ENCODE results near the gene RIC3.

DNA sequence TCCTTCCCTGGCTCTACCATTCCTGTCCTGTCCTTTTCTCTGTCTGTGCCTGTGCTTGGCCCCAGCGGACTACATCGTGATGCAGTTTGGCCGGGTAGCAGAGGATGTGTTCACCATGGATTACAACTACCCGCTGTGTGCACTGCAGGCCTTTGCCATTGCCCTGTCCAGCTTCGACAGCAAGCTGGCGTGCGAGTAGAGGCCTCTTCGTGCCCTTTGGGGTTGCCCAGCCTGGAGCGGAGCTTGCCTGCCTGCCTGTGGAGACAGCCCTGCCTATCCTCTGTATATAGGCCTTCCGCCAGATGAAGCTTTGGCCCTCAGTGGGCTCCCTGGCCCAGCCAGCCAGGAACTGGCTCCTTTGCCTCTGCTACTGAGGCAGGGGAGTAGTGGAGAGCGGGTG, 67.4 kb downstream of the RIC3 start:
- TF ChIP-seq, protein P1, sequence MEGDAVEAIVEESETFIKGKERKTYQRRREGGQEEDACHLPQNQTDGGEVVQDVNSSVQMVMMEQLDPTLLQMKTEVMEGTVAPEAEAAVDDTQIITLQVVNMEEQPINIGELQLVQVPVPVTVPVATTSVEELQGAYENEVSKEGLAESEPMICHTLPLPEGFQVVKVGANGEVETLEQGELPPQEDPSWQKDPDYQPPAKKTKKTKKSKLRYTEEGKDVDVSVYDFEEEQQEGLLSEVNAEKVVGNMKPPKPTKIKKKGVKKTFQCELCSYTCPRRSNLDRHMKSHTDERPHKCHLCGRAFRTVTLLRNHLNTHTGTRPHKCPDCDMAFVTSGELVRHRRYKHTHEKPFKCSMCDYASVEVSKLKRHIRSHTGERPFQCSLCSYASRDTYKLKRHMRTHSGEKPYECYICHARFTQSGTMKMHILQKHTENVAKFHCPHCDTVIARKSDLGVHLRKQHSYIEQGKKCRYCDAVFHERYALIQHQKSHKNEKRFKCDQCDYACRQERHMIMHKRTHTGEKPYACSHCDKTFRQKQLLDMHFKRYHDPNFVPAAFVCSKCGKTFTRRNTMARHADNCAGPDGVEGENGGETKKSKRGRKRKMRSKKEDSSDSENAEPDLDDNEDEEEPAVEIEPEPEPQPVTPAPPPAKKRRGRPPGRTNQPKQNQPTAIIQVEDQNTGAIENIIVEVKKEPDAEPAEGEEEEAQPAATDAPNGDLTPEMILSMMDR (IDR thresholded peaks at IDR 0.05; ENCODE audit: borderline replicate concordance, extremely low read depth, low read length, poor library complexity, severe bottlenecking), result no peak
- TF ChIP-seq EZH2 (IDR thresholded peaks at IDR 0.05; ENCODE audit: borderline replicate concordance, low read depth, low read length, severe bottlenecking), result no peak

Data from DND-41 (cell line).